M059J (cell line): ENCODE data around the gene ADGRD1. TPM values are rescaled to one million over a fixed set of nuclear protein-coding genes. Genes with fewer than 3 reads are reported as not detected.

Experiments used
- DNase-seq: peaks from one replicate; pipeline ENCODE4 v3.0.0-alpha.2; 2012; ENCODE audit warnings: low read depth
- total RNA-seq: library from RNA; depleted of rRNA; stranded (reverse); fragments of >200 nt; shearing (Covaris generic); gene quantifications from 2 replicates; pipeline ENCODE4 v1.2.3, GENCODE V29; 2014; rRNA removed

The ADGRD1 gene
- total RNA-seq, 1 experiment from 2014 or later = not detected

DNA sequence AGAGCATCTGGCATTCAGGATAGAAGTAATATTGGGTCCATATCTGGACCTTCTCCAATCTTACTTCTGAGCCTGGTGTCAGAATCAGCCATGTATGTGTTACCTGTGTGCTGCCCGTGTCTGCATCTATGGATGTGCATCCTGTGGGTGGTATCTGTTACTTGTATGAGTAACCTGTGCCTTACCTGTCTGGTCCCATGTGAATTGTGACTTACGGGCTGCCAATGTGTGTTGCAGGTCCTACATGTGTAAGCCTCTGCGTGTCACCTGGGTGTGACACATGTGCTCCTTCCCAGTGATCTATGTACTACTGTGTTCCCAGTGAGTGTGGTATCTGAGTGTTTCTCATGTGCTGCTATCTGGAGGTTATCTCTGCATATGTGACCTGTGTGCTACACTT lies 208.4 kb downstream of the ADGRD1 start:
- no peak for DNase-seq

GRCh38 chr12:131163189-131163738 lies 209.6 kb downstream of the ADGRD1 start:
- no peak for DNase-seq

DNA sequence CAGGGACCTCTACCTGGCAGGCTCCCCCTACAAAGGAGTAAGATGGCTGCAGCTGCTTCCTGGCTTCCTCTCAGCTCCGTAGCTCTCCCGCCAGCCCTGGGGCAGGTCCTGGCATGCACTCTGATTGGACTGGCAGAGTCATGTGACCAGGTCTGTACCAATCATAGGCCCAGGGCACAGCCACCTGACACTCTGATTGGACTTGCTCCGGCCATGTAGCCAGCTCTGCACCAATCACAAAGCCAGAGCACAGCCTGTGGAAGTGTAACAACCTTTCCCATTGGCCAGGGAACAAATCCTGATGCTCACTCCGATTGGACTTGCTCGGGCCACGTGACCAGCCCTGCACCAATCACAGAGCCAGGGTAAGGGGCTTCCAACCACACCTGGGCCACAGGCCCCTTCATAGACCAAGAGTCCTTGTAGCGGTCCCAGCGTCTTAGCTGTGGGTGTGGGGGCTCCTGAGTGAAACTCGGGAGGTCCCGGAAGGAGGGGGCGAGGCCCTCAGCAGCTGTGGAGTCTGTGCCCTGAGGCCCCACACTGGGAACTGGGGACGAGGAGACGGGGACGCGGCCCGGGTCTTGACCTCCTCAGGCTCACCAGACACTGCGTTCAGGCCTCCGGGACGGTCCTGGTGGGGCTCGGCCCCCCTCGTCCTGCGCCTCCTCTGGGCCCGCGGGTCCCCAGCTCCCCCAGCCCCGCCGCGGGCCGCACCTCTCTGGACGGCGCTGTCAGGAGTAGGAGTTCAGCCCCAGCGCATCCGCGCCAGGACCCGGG lies 210.6 kb downstream of the ADGRD1 start:
- DNase-seq = peak; percentile 26

GRCh38 chr12:131166717-131167116 lies 213.0 kb downstream of the ADGRD1 start:
- DNase-seq = no peak

DNA sequence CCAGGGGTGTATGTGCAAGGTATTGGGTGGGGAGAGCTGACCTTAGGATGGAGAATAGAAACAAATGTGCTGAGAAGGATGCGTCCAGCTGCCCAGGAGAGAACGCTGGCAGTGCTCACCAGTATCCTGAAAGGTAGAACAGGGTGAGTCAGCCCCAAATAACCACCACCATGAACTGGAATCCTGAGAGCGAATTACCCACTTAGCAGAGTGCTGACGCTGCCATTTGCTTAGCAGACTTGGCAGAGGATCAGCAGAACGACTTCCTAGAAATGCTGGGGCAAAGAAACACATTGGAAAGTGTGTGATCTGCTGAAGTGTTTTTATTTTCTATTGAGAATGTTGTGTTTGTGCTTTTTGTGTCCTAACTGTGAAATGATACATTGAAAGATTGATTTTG lies 213.6 kb downstream of the ADGRD1 start:
- DNase-seq = peak; percentile 18

- no peak for DNase-seq
These were observed 217.3 kb downstream of the ADGRD1 start for GRCh38 chr12:131171029-131171428.

GRCh38 chr12:131174901-131175300 lies 221.2 kb downstream of the ADGRD1 start:
- DNase-seq = no peak

- no peak for DNase-seq
These were observed 222.6 kb downstream of the ADGRD1 start for GRCh38 chr12:131176266-131176665.

- no peak for DNase-seq
These were observed 223.2 kb downstream of the ADGRD1 start for GRCh38 chr12:131176926-131177325.

GRCh38 chr12:131177599-131177998 lies 223.9 kb downstream of the ADGRD1 start:
- no peak for DNase-seq

GRCh38 chr12:131187602-131188001 lies 233.9 kb downstream of the ADGRD1 start:
- no peak for DNase-seq

GRCh38 chr12:131188131-131189050 lies 234.7 kb downstream of the ADGRD1 start:
- no peak for DNase-seq

DNA sequence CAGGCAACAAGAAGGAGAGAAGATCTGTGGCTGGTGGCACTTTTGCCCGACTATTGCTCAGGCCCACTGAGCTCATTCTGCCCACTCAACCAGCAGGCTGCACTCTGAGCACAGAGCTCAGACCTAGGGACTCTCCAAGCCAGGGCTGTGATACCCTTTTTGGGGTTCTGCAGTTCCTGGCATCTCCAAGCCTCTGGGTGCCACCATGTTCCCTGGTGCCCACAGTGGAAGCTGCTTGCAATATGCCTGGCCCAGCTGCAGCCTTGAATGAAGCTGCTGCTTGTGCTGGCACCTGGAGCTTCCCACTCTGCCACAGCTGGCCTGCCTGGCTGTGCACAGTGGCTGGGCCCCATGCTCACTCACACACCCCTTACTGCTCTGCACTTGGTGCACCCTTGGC lies 236.1 kb downstream of the ADGRD1 start:
- no peak for DNase-seq

DNA sequence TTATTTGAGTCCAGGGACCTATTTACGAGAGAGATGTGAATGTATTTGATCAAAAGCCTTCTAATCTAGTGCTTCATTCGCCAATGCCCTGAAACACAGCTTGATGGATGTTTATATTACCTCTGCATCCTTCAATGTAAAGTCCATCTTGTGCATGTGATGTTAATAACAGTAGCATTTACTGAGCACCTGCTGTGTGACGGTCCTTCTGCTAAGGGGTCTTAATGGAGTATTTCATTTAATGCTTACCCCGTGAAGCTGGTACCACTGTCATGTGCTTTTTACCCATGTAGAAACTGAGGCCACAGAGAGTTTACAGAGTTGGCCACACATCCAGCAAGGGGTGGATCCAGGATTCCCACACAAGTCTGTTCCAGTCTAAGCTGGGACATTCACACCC lies 237.3 kb downstream of the ADGRD1 start:
- no peak for DNase-seq

Other genes starting within 250 kb of the ADGRD1 start
- gene RIMBP2, start 237.6 kb upstream of the ADGRD1 start, total RNA-seq = 0.47 and 0.81 TPM in 2 replicates
- 17.8 and 29.2 TPM in 2 replicates for gene STX2, start 114.7 kb upstream of the ADGRD1 start, total RNA-seq
- 435 and 579 TPM in 2 replicates for gene RAN, start 81.8 kb upstream of the ADGRD1 start, total RNA-seq